HG03520 (cell line): ENCODE measurements around the gene CCDC51.
A peak's percentile ranks its signal among the peaks of the same experiment; 100 is the strongest.
"Not testable (repeated sequence)": the region's sequence is repeated elsewhere in the genome, so short reads cannot be mapped to it uniquely, and the experiment has no call there.

Source experiments
- ATAC-seq: cut with Tn5 transposase; IDR thresholded peaks from one replicate; pipeline ENCODE4 v1.9.1; 2021; ENCODE audit warnings: mild to moderate bottlenecking, moderate library complexity; ENCODE audit not compliant: unreplicated experiment

CCDC51 gene

GRCh38 chr3:48439820-48440589, at the start of gene CCDC51, which contains the start of gene TMA7:
CCDC51 (minus strand) TSS chr3:48440119; CDS start chr3:48435128, 4,991 bp downstream.
TMA7 (plus strand) TSS chr3:48440257; CDS start chr3:48440297, 40 bp downstream.
- peak; percentile 92 for ATAC-seq

GRCh38 chr3:48486952-48487351, 47.0 kb upstream of the CCDC51 start:
- ATAC-seq: no peak

GRCh38 chr3:48482822-48483221, 42.9 kb upstream of the CCDC51 start:
- ATAC-seq: not testable (repeated sequence)

- not testable (repeated sequence) for ATAC-seq
These were observed 41.0 kb upstream of the CCDC51 start for GRCh38 chr3:48480891-48481290.

GRCh38 chr3:48478626-48479555, 39.0 kb upstream of the CCDC51 start:
- ATAC-seq: no peak

GRCh38 chr3:48477959-48478520, 38.1 kb upstream of the CCDC51 start:
- ATAC-seq: no peak

- ATAC-seq: no peak
These were observed 36.6 kb upstream of the CCDC51 start for GRCh38 chr3:48476426-48477053.

GRCh38 chr3:48475188-48475587, 35.3 kb upstream of the CCDC51 start:
- ATAC-seq: no peak

GRCh38 chr3:48474619-48475018, 34.7 kb upstream of the CCDC51 start:
- ATAC-seq: no peak

GRCh38 chr3:48474031-48474430, 34.1 kb upstream of the CCDC51 start:
- ATAC-seq: not testable (repeated sequence)

GRCh38 chr3:48473617-48473952, 33.7 kb upstream of the CCDC51 start:
- ATAC-seq: no peak

- ATAC-seq: peak; percentile 76
These were observed 33.2 kb upstream of the CCDC51 start for GRCh38 chr3:48472923-48473616.

GRCh38 chr3:48472673-48472922, 32.7 kb upstream of the CCDC51 start:
- ATAC-seq: no peak

- ATAC-seq: no peak
These were observed 30.4 kb upstream of the CCDC51 start for GRCh38 chr3:48470286-48470685.

- ATAC-seq: no peak
These were observed 29.4 kb upstream of the CCDC51 start for GRCh38 chr3:48469046-48469915.

GRCh38 chr3:48468329-48468731, 28.4 kb upstream of the CCDC51 start:
- ATAC-seq: no peak

GRCh38 chr3:48467473-48468267, 27.8 kb upstream of the CCDC51 start:
- ATAC-seq: no peak

- ATAC-seq: no peak
These were observed 27.2 kb upstream of the CCDC51 start for GRCh38 chr3:48467110-48467454.
